ENCODE data around the gene WDR82.
"Not testable (repeated sequence)": the region's sequence is repeated elsewhere in the genome, so short reads cannot be mapped to it uniquely, and the experiment has no call there.

Gene WDR82

DNA sequence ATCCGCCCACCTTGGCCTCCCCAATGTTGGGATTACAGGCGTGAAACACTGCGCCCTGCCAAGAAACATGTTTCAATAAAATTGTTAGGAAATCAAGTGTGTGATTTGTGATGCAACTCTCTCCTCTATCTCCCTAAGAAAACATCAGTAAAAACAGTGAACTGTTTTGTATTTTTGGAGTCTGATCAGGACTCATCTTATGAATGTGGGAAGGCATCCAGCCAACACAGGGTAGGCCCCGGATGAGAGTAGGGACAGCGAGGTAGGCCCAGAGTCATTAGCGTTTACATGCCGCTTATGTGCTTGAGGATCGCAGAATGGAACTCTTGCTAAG is 8.3 kb upstream of the WDR82 start:
- ATAC-seq = no peak
- TF ChIP-seq ZC3H10 (CRISPR knock-in tag; IDR thresholded peaks at IDR 0.05) (no peak), ISL1 (CRISPR knock-in tag; IDR thresholded peaks at IDR 0.05) (no peak), SNAI2 (CRISPR knock-in tag; IDR thresholded peaks at IDR 0.05) (no peak), GLIS3 (CRISPR knock-in tag; IDR thresholded peaks at IDR 0.05) (no peak), ZFP3 (CRISPR knock-in tag; IDR thresholded peaks at IDR 0.05) (no peak), PPARA (CRISPR knock-in tag; IDR thresholded peaks at IDR 0.05; ENCODE audit: borderline replicate concordance) (no peak), TOX (CRISPR knock-in tag; IDR thresholded peaks at IDR 0.05; ENCODE audit: borderline replicate concordance) (no peak), TCF4 (CRISPR knock-in tag; IDR thresholded peaks at IDR 0.05; ENCODE audit: borderline replicate concordance) (no peak), OSR1 (CRISPR knock-in tag; IDR thresholded peaks at IDR 0.05) (no peak)
- TF ChIP-seq, protein P1, sequence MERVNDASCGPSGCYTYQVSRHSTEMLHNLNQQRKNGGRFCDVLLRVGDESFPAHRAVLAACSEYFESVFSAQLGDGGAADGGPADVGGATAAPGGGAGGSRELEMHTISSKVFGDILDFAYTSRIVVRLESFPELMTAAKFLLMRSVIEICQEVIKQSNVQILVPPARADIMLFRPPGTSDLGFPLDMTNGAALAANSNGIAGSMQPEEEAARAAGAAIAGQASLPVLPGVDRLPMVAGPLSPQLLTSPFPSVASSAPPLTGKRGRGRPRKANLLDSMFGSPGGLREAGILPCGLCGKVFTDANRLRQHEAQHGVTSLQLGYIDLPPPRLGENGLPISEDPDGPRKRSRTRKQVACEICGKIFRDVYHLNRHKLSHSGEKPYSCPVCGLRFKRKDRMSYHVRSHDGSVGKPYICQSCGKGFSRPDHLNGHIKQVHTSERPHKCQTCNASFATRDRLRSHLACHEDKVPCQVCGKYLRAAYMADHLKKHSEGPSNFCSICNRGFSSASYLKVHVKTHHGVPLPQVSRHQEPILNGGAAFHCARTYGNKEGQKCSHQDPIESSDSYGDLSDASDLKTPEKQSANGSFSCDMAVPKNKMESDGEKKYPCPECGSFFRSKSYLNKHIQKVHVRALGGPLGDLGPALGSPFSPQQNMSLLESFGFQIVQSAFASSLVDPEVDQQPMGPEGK (CRISPR knock-in tag; IDR thresholded peaks at IDR 0.05; ENCODE audit: borderline replicate concordance) = no peak
- TF ChIP-seq, protein P2, sequence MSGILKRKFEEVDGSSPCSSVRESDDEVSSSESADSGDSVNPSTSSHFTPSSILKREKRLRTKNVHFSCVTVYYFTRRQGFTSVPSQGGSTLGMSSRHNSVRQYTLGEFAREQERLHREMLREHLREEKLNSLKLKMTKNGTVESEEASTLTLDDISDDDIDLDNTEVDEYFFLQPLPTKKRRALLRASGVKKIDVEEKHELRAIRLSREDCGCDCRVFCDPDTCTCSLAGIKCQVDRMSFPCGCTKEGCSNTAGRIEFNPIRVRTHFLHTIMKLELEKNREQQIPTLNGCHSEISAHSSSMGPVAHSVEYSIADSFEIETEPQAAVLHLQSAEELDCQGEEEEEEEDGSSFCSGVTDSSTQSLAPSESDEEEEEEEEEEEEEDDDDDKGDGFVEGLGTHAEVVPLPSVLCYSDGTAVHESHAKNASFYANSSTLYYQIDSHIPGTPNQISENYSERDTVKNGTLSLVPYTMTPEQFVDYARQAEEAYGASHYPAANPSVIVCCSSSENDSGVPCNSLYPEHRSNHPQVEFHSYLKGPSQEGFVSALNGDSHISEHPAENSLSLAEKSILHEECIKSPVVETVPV (CRISPR knock-in tag; IDR thresholded peaks at IDR 0.05) = no peak

DNA sequence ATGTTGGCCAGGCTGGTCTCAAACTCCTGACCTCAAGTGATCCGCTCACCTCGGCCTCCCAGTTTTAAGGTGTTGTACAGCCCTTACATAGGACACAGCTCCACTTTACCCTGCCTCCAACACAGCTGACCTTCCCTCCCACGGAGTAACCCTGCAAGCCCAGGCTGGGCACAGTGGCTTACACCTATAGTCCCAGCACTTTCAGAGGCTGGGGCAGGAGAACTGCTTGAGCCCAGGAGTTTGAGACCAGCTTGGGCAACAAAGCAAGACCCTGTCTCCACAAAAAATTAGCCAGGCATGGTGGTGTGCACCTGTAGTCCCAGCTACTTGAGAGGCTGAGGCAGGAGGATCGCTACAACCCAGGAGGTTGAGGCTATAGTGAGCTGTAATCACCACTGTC is 5.6 kb upstream of the WDR82 start:
- not testable (repeated sequence) for ATAC-seq

GRCh38 chr3:52283306-52283705 is 4.9 kb upstream of the WDR82 start:
- TF ChIP-seq TOX (CRISPR knock-in tag; IDR thresholded peaks at IDR 0.05; ENCODE audit: borderline replicate concordance) = no peak
- no peak for TF ChIP-seq ZNF565 (CRISPR knock-in tag; conservative IDR thresholded peaks at IDR 0.05; ENCODE audit: low read depth)
- no peak for TF ChIP-seq CSDC2 (CRISPR knock-in tag; IDR thresholded peaks at IDR 0.05)
- no peak for TF ChIP-seq RARB (CRISPR knock-in tag; IDR thresholded peaks at IDR 0.05)
- no peak for TF ChIP-seq ARNTL (CRISPR knock-in tag; IDR thresholded peaks at IDR 0.05; ENCODE audit: borderline replicate concordance, low read depth)
- TF ChIP-seq ZNF70 (CRISPR knock-in tag; IDR thresholded peaks at IDR 0.05) = no peak
- TF ChIP-seq POU6F1 (CRISPR knock-in tag; IDR thresholded peaks at IDR 0.05; ENCODE audit: borderline replicate concordance, low read depth) = no peak
- TF ChIP-seq OSR1 (CRISPR knock-in tag; IDR thresholded peaks at IDR 0.05) = no peak
- TF ChIP-seq, protein P2 (CRISPR knock-in tag; IDR thresholded peaks at IDR 0.05) = no peak
- TF ChIP-seq, protein P1 (CRISPR knock-in tag; IDR thresholded peaks at IDR 0.05; ENCODE audit: borderline replicate concordance) = no peak
- TF ChIP-seq ZNF8 (CRISPR knock-in tag; IDR thresholded peaks at IDR 0.05) = no peak
- TF ChIP-seq, protein P3, sequence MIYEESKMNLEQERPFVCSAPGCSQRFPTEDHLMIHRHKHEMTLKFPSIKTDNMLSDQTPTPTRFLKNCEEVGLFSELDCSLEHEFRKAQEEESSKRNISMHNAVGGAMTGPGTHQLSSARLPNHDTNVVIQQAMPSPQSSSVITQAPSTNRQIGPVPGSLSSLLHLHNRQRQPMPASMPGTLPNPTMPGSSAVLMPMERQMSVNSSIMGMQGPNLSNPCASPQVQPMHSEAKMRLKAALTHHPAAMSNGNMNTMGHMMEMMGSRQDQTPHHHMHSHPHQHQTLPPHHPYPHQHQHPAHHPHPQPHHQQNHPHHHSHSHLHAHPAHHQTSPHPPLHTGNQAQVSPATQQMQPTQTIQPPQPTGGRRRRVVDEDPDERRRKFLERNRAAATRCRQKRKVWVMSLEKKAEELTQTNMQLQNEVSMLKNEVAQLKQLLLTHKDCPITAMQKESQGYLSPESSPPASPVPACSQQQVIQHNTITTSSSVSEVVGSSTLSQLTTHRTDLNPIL (CRISPR knock-in tag; IDR thresholded peaks at IDR 0.05; ENCODE audit: low read depth) = no peak
- TF ChIP-seq GLIS3 (CRISPR knock-in tag; IDR thresholded peaks at IDR 0.05) = no peak
- TF ChIP-seq ZFP3 (CRISPR knock-in tag; IDR thresholded peaks at IDR 0.05) = no peak
- no peak for TF ChIP-seq ZC3H10 (CRISPR knock-in tag; IDR thresholded peaks at IDR 0.05)
- no peak for ATAC-seq
